MCF 10A (cell line): ENCODE data around the gene CYP4F8. TPM values are rescaled to one million over a fixed set of nuclear protein-coding genes. Genes with fewer than 3 reads are reported as not detected.

Experiments
- BruUV-seq: library from RNA; stranded (reverse); fragments of 400-500 nt; replicated peaks from 2 replicates; lab custom pipeline; 2021; lab: Mats Ljungman, UMichigan
- CTCF ChIA-PET: fragments of 300-600 bp; sonication (Branson Sonifier 250); formaldehyde crosslinking; extraction: SDS; loops from one replicate; lab custom pipeline; 2021; ENCODE audit warnings: antibody characterized with exemption, inconsistent platforms; lab: Yijun Ruan, JAX
- POLR2A ChIA-PET: fragments of 300-600, 350-650 bp; sonication (Branson Sonifier 250); formaldehyde crosslinking; extraction: SDS; loops from one replicate; lab custom pipeline; 2020; ENCODE audit warnings: antibody characterized with exemption, inconsistent platforms; lab: Yijun Ruan, JAX
- DNase-seq: peaks from one replicate; pipeline ENCODE4 v3.0.0-alpha.2; 2018; ENCODE audit not compliant: unreplicated experiment
- H3K27ac Mint-ChIP-seq: one replicate; pipeline ENCODE4 v1.8.0; 2022; ENCODE audit warnings: mild to moderate bottlenecking, low read depth, mixed read lengths; ENCODE audit not compliant: unreplicated experiment
- H3K27me3 Mint-ChIP-seq: one replicate; pipeline ENCODE4 v1.8.0; 2022; ENCODE audit warnings: mixed read lengths; ENCODE audit not compliant: insufficient read depth, unreplicated experiment
- H3K36me3 Mint-ChIP-seq: one replicate; pipeline ENCODE4 v1.8.0; 2022; ENCODE audit warnings: mild to moderate bottlenecking, moderate library complexity, mixed read lengths; ENCODE audit not compliant: insufficient read depth, unreplicated experiment
- H3K4me1 Mint-ChIP-seq: one replicate; pipeline ENCODE4 v1.8.0; 2022; ENCODE audit warnings: mixed read lengths; ENCODE audit not compliant: insufficient read depth, unreplicated experiment
- H3K4me3 Mint-ChIP-seq: one replicate; pipeline ENCODE4 v1.8.0; 2022; ENCODE audit warnings: mild to moderate bottlenecking, moderate library complexity, mixed read lengths; ENCODE audit not compliant: unreplicated experiment
- H3K9me3 Mint-ChIP-seq: one replicate; pipeline ENCODE4 v1.8.0; 2022; ENCODE audit warnings: mixed read lengths; ENCODE audit not compliant: unreplicated experiment
- intact Hi-C: fragments of 100-400 bp; cut with micrococcal nuclease; formaldehyde crosslinking; loops from 2 replicates; pipeline ENCODE4 v1.14.1; 2022
- total RNA-seq: library from RNA; stranded (reverse); gene quantifications from 2 replicates; pipeline ENCODE4 v1.2.3, GENCODE V29; 2022
- TF ChIP-seq, protein P1 (sequence below): fragments of 200-600 bp; IDR thresholded peaks from one replicate; pipeline ENCODE4 v1.8.0; 2022; ENCODE audit warnings: antibody characterized with exemption, mild to moderate bottlenecking; ENCODE audit not compliant: unreplicated experiment

The CYP4F8 gene
- total RNA-seq, 1 experiment from 2014 or later = not detected

DNA sequence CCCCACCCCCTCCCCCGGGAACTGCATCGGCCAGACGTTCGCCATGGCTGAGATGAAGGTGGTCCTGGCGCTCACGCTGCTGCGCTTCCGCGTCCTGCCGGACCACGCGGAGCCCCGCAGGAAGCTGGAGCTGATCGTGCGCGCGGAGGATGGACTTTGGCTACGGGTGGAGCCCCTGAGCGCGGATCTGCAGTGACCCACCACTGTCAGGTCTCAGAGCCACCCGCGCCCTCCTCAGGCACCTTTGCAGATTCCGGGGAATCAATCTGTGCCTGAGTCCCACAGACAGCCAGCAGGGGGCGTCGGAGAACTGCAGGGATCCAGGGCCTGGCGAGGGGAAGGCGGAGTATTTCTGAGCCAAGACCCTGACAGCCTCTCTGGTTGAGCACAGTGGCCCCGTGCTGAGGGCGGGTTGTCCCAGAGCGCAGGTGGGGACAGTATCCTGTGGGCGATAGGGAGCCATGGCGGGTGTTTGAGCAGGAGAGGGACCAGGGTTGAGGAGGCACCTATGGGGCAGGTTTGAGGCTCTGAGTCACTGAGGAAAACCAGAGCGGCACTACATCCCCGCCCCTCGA is 30.4 kb upstream of the CYP4F8 start:
- Mint-ChIP-seq H3K4me1 (peaks cover 6% of the 10 kb centered on the region), H3K4me3 (no peak overlapping the region), H3K36me3 (no peaks in the 10 kb centered on the region), H3K27ac (no peak overlapping the region), H3K9me3 (no peaks in the 10 kb centered on the region), H3K27me3 (peaks cover 14% of the 10 kb centered on the region)
- ChIA-PET POLR2A (no interaction called here), CTCF (interaction anchor here (0.6 to 0.7 kb wide), 2 partner anchors 50 to 209 kb away, joined by 4 read pairs; no protein-coding TSS in a partner anchor)
- intact Hi-C loops = no loop called here
- peak; percentile 67 for DNase-seq
- TF ChIP-seq, protein P1, sequence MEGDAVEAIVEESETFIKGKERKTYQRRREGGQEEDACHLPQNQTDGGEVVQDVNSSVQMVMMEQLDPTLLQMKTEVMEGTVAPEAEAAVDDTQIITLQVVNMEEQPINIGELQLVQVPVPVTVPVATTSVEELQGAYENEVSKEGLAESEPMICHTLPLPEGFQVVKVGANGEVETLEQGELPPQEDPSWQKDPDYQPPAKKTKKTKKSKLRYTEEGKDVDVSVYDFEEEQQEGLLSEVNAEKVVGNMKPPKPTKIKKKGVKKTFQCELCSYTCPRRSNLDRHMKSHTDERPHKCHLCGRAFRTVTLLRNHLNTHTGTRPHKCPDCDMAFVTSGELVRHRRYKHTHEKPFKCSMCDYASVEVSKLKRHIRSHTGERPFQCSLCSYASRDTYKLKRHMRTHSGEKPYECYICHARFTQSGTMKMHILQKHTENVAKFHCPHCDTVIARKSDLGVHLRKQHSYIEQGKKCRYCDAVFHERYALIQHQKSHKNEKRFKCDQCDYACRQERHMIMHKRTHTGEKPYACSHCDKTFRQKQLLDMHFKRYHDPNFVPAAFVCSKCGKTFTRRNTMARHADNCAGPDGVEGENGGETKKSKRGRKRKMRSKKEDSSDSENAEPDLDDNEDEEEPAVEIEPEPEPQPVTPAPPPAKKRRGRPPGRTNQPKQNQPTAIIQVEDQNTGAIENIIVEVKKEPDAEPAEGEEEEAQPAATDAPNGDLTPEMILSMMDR = peak; percentile 95
- no TSS peak for BruUV-seq

DNA sequence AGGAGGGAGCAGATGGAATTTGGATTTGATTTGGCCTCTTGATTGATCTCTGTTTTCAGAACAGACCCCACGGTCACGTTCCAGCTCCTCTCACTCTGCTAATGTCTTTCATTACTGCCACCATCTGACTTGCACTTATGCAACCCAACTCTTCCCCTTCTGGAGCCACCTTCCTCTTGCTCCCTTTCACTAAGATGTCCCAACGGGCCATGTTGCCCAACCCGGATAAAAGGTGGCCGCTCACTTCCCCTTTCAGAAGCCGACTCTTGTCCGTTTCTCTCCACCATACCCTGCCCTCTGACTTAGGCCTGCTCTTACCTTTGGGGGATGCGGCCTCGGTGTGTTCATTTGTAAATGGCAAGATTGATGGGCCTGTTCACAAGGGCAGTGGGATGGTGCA is 27.4 kb upstream of the CYP4F8 start:
- Mint-ChIP-seq H3K4me3 (no peak overlapping the region), H3K9me3 (no peaks in the 10 kb centered on the region), H3K27ac (no peak overlapping the region), H3K27me3 (no peaks in the 10 kb centered on the region), H3K36me3 (no peaks in the 10 kb centered on the region), H3K4me1 (peaks cover 6% of the 10 kb centered on the region)
- POLR2A ChIA-PET = no interaction called here
- no peak for DNase-seq
- TF ChIP-seq, protein P1 = no peak
- intact Hi-C loops = no loop called here
- CTCF ChIA-PET = interaction anchor here (0.7 to 0.9 kb wide), 2 partner anchors 224 to 1566 kb away, joined by 3 read pairs; no protein-coding TSS in a partner anchor
- no TSS peak for BruUV-seq

DNA sequence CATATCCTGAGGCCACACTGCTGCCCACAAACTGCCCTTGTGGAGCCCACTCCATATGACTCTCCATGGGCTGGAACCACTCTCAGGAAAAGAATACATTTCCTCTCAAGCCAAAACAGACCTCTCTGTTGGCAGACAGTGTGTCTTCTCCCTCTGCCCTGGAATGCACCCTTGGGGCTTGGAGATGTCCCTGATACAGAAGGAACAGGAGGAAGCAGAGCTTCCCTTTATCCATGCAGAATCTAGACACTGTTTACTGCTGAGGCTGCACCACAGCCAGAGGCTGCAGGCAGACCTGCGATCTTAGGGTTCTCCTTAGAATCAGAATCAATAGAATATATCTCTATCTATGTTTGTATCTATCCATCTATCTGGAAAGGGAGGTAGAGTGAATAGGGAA is 26.8 kb upstream of the CYP4F8 start:
- Mint-ChIP-seq H3K27ac (no peak overlapping the region), H3K4me3 (no peak overlapping the region), H3K4me1 (peaks cover 6% of the 10 kb centered on the region), H3K27me3 (no peaks in the 10 kb centered on the region), H3K9me3 (no peaks in the 10 kb centered on the region), H3K36me3 (no peaks in the 10 kb centered on the region)
- ChIA-PET CTCF (interaction anchor here (0.7 kb wide), 1 partner anchor 1567 kb away, joined by 3 read pairs; no protein-coding TSS in a partner anchor), POLR2A (no interaction called here)
- TF ChIP-seq, protein P1 = no peak
- no peak for DNase-seq
- BruUV-seq = no TSS peak
- intact Hi-C loops = no loop called here

DNA sequence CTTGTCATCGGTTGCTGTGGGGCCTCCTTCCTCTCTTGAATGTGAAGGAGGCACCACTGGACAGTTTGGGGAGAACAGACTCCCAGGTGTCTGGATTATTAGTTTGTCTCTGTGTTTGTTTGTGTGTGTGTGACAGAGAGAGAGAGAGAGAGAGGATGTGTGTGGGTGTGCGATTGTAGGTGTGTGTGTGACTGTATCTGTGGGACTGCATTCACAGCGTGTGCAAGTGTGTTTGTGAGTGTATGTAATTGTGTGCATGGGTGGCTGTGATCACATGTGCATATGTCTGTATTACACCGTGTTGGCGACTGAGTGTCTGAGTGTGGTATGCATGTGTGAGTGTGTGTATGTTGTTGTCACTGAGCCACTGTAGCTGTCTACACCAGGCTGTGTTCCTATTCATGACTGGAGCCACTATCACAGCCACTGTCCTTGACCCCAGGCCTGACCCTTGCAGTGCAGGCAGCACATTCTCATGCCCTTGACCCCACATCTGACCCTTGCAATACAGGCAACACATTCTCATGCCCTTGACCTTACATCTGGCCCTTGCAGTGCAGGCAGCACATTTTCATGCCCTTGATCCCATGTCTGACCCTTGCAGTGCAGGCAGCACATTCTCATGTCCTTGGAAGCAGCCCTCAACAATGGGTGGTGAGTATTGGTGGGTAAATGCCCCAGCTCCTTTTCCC is 25.1 kb upstream of the CYP4F8 start:
- CTCF ChIA-PET = no interaction called here
- intact Hi-C loops = no loop called here
- peaks cover 3% of the 10 kb centered on the region for H3K4me1 Mint-ChIP-seq
- no peak for DNase-seq
- TF ChIP-seq, protein P1 = no peak
- H3K36me3 Mint-ChIP-seq = no peaks in the 10 kb centered on the region
- H3K27me3 Mint-ChIP-seq = no peaks in the 10 kb centered on the region
- POLR2A ChIA-PET = no interaction called here
- H3K9me3 Mint-ChIP-seq = no peaks in the 10 kb centered on the region
- no peak overlapping the region for H3K4me3 Mint-ChIP-seq
- BruUV-seq = no TSS peak
- no peak overlapping the region for H3K27ac Mint-ChIP-seq
